ENCODE data around the gene ABTB2.
"Not testable (repeated sequence)": the region's sequence is repeated elsewhere in the genome, so short reads cannot be mapped to it uniquely, and the experiment has no call there.

Gene ABTB2

GRCh38 chr11:34357701-34358257 is at the start of gene ABTB2:
Gene ABTB2 (minus strand): TSS chr11:34358010.
- no peak for FAIRE-seq

GRCh38 chr11:34407121-34407813 is 49.5 kb upstream of the ABTB2 start:
- FAIRE-seq = no peak

- FAIRE-seq = no peak
These were observed 48.6 kb upstream of the ABTB2 start for GRCh38 chr11:34406413-34406812.

- FAIRE-seq = no peak
These were observed 47.5 kb upstream of the ABTB2 start for GRCh38 chr11:34405079-34405858.

GRCh38 chr11:34404280-34404679 is 46.5 kb upstream of the ABTB2 start:
- no peak for FAIRE-seq

GRCh38 chr11:34403431-34403830 is 45.6 kb upstream of the ABTB2 start:
- no peak for FAIRE-seq

- FAIRE-seq = no peak
These were observed 40.0 kb upstream of the ABTB2 start for GRCh38 chr11:34397811-34398210.

GRCh38 chr11:34397120-34397519 is 39.3 kb upstream of the ABTB2 start:
- no peak for FAIRE-seq

GRCh38 chr11:34395916-34396550 is 38.2 kb upstream of the ABTB2 start:
- no peak for FAIRE-seq

GRCh38 chr11:34394771-34395300 is 37.0 kb upstream of the ABTB2 start:
- FAIRE-seq = no peak

GRCh38 chr11:34387653-34388052 is 29.8 kb upstream of the ABTB2 start:
- peak; percentile 4 for FAIRE-seq

- FAIRE-seq = not testable (repeated sequence)
These were observed 28.5 kb upstream of the ABTB2 start for GRCh38 chr11:34386356-34386755.

- FAIRE-seq = no peak
These were observed 24.9 kb upstream of the ABTB2 start for GRCh38 chr11:34382532-34383276.

GRCh38 chr11:34381775-34382174 is 24.0 kb upstream of the ABTB2 start:
- no peak for FAIRE-seq

GRCh38 chr11:34380696-34381095 is 22.9 kb upstream of the ABTB2 start:
- no peak for FAIRE-seq

- no peak for FAIRE-seq
These were observed 21.7 kb upstream of the ABTB2 start for GRCh38 chr11:34379539-34379938.

- no peak for FAIRE-seq
These were observed 21.3 kb upstream of the ABTB2 start for GRCh38 chr11:34379079-34379478.

GRCh38 chr11:34373727-34374126 is 15.9 kb upstream of the ABTB2 start:
- FAIRE-seq = peak; percentile 76

- FAIRE-seq = no peak
These were observed 8.7 kb upstream of the ABTB2 start for GRCh38 chr11:34366522-34366921.

GRCh38 chr11:34364102-34364501 is 6.3 kb upstream of the ABTB2 start:
- FAIRE-seq = no peak

GRCh38 chr11:34363363-34364084 is 5.7 kb upstream of the ABTB2 start:
- FAIRE-seq = no peak

- FAIRE-seq = no peak
These were observed 2.2 kb upstream of the ABTB2 start for GRCh38 chr11:34360046-34360445.

Data from endometrium (tissue), 2 donors.